Measurements from ENCODE around the gene GPR132.

DNA sequence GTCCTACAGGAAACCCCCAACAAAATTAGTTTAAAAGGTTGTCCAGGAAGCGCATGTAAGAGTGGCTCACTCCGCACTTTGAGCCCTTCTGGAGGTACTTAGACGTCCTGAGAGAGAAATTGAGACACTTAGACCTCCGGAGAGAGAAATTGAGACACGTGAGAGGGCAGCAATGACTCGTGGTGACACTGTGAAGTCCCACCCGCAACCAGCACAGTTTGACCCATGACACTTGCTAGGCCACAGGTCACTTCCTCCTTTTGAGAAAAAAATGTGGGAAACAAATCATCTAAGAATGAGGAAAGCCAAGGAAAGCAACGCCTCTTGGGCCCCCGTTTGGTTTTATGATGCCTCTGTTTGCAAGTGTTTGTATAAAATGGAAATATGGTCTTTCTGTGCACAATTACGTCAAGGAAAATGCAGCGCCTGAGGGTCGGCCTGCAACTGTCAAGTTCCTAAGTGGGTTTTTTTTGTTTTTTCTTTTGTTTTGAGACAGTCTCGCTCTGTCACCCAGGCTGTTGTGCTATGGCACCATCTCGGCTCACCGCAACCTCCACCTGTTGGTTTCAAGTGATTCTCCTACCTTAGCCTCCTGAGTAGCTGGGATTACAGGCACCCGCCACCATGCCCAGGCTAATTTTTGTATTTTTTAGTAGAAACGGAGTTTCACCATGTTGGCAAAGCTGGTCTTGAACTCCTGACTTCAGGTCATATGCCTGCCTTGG, 30.8 kb downstream of the GPR132 start:
- TF ChIP-seq, protein P1, sequence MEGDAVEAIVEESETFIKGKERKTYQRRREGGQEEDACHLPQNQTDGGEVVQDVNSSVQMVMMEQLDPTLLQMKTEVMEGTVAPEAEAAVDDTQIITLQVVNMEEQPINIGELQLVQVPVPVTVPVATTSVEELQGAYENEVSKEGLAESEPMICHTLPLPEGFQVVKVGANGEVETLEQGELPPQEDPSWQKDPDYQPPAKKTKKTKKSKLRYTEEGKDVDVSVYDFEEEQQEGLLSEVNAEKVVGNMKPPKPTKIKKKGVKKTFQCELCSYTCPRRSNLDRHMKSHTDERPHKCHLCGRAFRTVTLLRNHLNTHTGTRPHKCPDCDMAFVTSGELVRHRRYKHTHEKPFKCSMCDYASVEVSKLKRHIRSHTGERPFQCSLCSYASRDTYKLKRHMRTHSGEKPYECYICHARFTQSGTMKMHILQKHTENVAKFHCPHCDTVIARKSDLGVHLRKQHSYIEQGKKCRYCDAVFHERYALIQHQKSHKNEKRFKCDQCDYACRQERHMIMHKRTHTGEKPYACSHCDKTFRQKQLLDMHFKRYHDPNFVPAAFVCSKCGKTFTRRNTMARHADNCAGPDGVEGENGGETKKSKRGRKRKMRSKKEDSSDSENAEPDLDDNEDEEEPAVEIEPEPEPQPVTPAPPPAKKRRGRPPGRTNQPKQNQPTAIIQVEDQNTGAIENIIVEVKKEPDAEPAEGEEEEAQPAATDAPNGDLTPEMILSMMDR (conservative IDR thresholded peaks at IDR 0.05) = no peak
- TF ChIP-seq ZFX (IDR thresholded peaks at IDR 0.05) = no peak
